HG02973 (cell line): ENCODE measurements around the gene FIGNL1.
A peak's percentile ranks its signal among the peaks of the same experiment; 100 is the strongest.
"Not testable (repeated sequence)": the region's sequence is repeated elsewhere in the genome, so short reads cannot be mapped to it uniquely, and the experiment has no call there.

Experiments used
- ATAC-seq: cut with Tn5 transposase; IDR thresholded peaks from one replicate; pipeline ENCODE4 v1.9.1; 2021; ENCODE audit warnings: moderate library complexity; ENCODE audit not compliant: unreplicated experiment

FIGNL1 gene

GRCh38 chr7:50471970-50472369 is 21.8 kb upstream of the FIGNL1 start:
- no peak for ATAC-seq

GRCh38 chr7:50470250-50471163 is 20.4 kb upstream of the FIGNL1 start:
- ATAC-seq: no peak

GRCh38 chr7:50469181-50469580 is 19.0 kb upstream of the FIGNL1 start:
- no peak for ATAC-seq

GRCh38 chr7:50467817-50468610 is 17.9 kb upstream of the FIGNL1 start:
- ATAC-seq: peak; percentile 91

- no peak for ATAC-seq
Observed at GRCh38 chr7:50466815-50467585, 16.9 kb upstream of the FIGNL1 start.

- ATAC-seq: no peak
Observed at GRCh38 chr7:50463035-50463434, 12.9 kb upstream of the FIGNL1 start.

GRCh38 chr7:50462361-50462760 is 12.2 kb upstream of the FIGNL1 start:
- ATAC-seq: no peak

- no peak for ATAC-seq
Observed at GRCh38 chr7:50461695-50462094, 11.5 kb upstream of the FIGNL1 start.

- ATAC-seq: not testable (repeated sequence)
Observed at GRCh38 chr7:50459183-50459582, 9.0 kb upstream of the FIGNL1 start.

- not testable (repeated sequence) for ATAC-seq
Observed at GRCh38 chr7:50458651-50459050, 8.5 kb upstream of the FIGNL1 start.

- ATAC-seq: no peak
Observed at GRCh38 chr7:50456371-50457123, 6.4 kb upstream of the FIGNL1 start.

- ATAC-seq: no peak
Observed at GRCh38 chr7:50455658-50456057, 5.5 kb upstream of the FIGNL1 start.

GRCh38 chr7:50454968-50455367 is 4.8 kb upstream of the FIGNL1 start:
- ATAC-seq: no peak

GRCh38 chr7:50450590-50451032 is 461 bp upstream of the FIGNL1 start:
- peak; percentile 10 for ATAC-seq

GRCh38 chr7:50449501-50449880 is 659 bp downstream of the FIGNL1 start:
- ATAC-seq: peak; percentile 4

- peak; percentile 35 for ATAC-seq
Observed at GRCh38 chr7:50448823-50449222, 1.3 kb downstream of the FIGNL1 start.

- peak; percentile 30 for ATAC-seq
Observed at GRCh38 chr7:50446542-50446960, 3.6 kb downstream of the FIGNL1 start.

- no peak for ATAC-seq
Observed at GRCh38 chr7:50436133-50436806, 13.9 kb downstream of the FIGNL1 start.

- no peak for ATAC-seq
Observed at GRCh38 chr7:50431722-50432305, 18.3 kb downstream of the FIGNL1 start.
